ENCODE measurements around the gene SMIM27.
"Not testable (repeated sequence)": the region's sequence is repeated elsewhere in the genome, so short reads cannot be mapped to it uniquely, and the experiment has no call there.

The SMIM27 gene

GRCh38 chr9:32523910-32524309 is 28.2 kb upstream of the SMIM27 start:
- TF ChIP-seq CTCF (IDR thresholded peaks at IDR 0.05; ENCODE audit: control insufficient read depth, insufficient read depth, low read depth, low read length, missing control alignments) = no peak
- H3K4me3 ChIP-seq (ENCODE audit: control insufficient read depth, low read depth, low read length) = no peak overlapping the region
- DNase-seq (ENCODE audit: low read depth) = no peak

GRCh38 chr9:32524558-32524891 is 27.6 kb upstream of the SMIM27 start:
- DNase-seq (ENCODE audit: low read depth); H3K4me3 ChIP-seq (ENCODE audit: control insufficient read depth, low read depth, low read length): not testable (repeated sequence)

GRCh38 chr9:32524892-32525708 is 27.0 kb upstream of the SMIM27 start:
- TF ChIP-seq CTCF (IDR thresholded peaks at IDR 0.05; ENCODE audit: control insufficient read depth, insufficient read depth, low read depth, low read length, missing control alignments) = no peak
- DNase-seq (ENCODE audit: low read depth) = no peak
- H3K4me3 ChIP-seq (ENCODE audit: control insufficient read depth, low read depth, low read length) = peak overlapping the region; percentile 62

GRCh38 chr9:32525709-32526030 is 26.5 kb upstream of the SMIM27 start:
- no peak for TF ChIP-seq CTCF (IDR thresholded peaks at IDR 0.05; ENCODE audit: control insufficient read depth, insufficient read depth, low read depth, low read length, missing control alignments)
- no peak for DNase-seq (ENCODE audit: low read depth)
- H3K4me3 ChIP-seq (ENCODE audit: control insufficient read depth, low read depth, low read length) = peak overlapping the region; percentile 62

GRCh38 chr9:32526041-32526706 is 26.0 kb upstream of the SMIM27 start, which contains the start of gene RIGI:
Gene RIGI (minus strand): TSS chr9:32526196. CDS start chr9:32526166, 30 bp downstream.
- peak within 1 kb of the TSS; percentile 62 for H3K4me3 ChIP-seq (ENCODE audit: control insufficient read depth, low read depth, low read length)
- peak; percentile 48 for TF ChIP-seq CTCF (IDR thresholded peaks at IDR 0.05; ENCODE audit: control insufficient read depth, insufficient read depth, low read depth, low read length, missing control alignments)
- peak; percentile 55 for DNase-seq (ENCODE audit: low read depth)

GRCh38 chr9:32526707-32527048 is 25.4 kb upstream of the SMIM27 start:
- TF ChIP-seq CTCF (IDR thresholded peaks at IDR 0.05; ENCODE audit: control insufficient read depth, insufficient read depth, low read depth, low read length, missing control alignments) = no peak
- H3K4me3 ChIP-seq (ENCODE audit: control insufficient read depth, low read depth, low read length) = peak overlapping the region; percentile 62
- no peak for DNase-seq (ENCODE audit: low read depth)

- DNase-seq (ENCODE audit: low read depth) = no peak
- TF ChIP-seq CTCF (IDR thresholded peaks at IDR 0.05; ENCODE audit: control insufficient read depth, insufficient read depth, low read depth, low read length, missing control alignments) = no peak
Observed at GRCh38 chr9:32533336-32533735, 18.8 kb upstream of the SMIM27 start.

More at GRCh38 chr9:32533336-32533735, 18.8 kb upstream of the SMIM27 start:
- H3K4me3 ChIP-seq (ENCODE audit: control insufficient read depth, low read depth, low read length) = no peak overlapping the region
